NCI-H2081 (cell line): Measurements from ENCODE around the gene RBM20.
"Not testable (repeated sequence)": the region's sequence is repeated elsewhere in the genome, so short reads cannot be mapped to it uniquely, and the experiment has no call there.

ENCODE experiments used
- DNase-seq, 2 experiments: peaks; one replicate each; lab custom pipeline; 2025; lab: John Stamatoyannopoulos, UW

Gene RBM20

GRCh38 chr10:110643653-110644597 is at the start of gene RBM20:
Gene RBM20, plus strand, starts transcription at chr10:110644336. Its CDS starts 119 bp downstream, at chr10:110644455.
- DNase-seq, result no peak

DNA sequence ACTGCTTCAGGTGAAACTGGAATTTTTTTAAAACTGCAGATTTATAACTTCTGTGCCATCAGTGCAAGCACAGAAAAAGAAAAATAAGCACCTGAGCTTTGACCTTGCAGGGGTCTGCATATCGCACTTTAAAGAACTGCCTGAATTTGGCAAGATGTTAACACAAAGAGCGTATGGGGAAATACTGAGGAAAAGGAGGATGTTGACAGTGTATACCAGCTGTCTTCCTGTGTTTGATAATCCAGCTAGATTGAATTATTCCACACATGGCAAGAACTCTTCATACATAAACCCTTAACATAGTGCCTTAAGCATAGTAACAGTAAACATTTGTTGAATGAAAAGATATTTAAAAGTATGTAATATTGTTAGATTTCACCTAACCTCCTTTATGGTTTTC is 46.7 kb upstream of the RBM20 start:
- DNase-seq, result no peak

- peak in 1 of 2 experiments; percentile 34 for DNase-seq
Observed at GRCh38 chr10:110600487-110601101, 43.5 kb upstream of the RBM20 start.

DNA sequence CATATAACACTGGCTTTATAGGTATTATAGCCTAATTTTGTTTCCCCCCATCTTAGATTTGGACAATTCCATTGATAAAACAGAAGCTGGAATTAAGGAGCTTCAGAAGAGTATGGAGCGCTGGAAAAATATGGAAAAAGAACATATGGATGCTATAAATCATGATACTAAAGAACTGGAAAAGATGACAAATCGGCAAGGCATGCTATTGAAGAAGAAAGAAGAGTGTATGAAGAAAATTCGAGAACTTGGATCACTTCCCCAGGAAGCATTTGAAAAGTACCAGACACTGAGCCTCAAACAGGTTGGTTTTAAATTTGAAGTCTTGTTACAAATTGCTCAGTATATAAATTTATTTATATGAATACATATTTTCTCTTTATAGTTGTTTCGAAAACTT is 42.6 kb upstream of the RBM20 start:
- DNase-seq, result no peak

- DNase-seq, result no peak
Observed at GRCh38 chr10:110608087-110608486, 36.0 kb upstream of the RBM20 start.

- peak in 1 of 2 experiments; percentile 29 for DNase-seq
Observed at GRCh38 chr10:110609605-110610004, 34.5 kb upstream of the RBM20 start.

GRCh38 chr10:110610308-110610774 is 33.8 kb upstream of the RBM20 start:
- peak; percentile 14 to 37 for DNase-seq

DNA sequence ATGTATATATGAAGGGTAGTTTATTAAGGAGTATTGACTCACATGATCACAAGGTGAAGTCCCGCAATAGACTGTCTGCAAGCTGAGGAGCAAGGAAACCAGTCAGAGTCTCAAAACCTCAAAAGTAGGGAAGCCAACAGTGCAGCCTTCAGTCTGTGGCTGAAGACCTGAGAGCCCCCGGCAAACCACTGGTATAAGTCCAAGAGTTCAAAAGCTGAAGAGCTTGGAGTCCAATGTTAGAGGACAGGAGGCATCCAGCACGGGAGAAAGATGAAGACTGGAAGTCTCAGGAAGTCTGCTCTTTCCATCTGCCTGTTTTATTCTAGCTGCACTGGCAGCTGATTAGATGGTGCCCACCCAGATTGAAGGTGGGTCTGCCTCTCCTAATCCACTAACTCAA is 33.4 kb upstream of the RBM20 start:
- DNase-seq, result not testable (repeated sequence)

- DNase-seq, result no peak
Observed at GRCh38 chr10:110612087-110612486, 32.0 kb upstream of the RBM20 start.

GRCh38 chr10:110612629-110613028 is 31.5 kb upstream of the RBM20 start:
- no peak for DNase-seq

GRCh38 chr10:110613341-110613995 is 30.7 kb upstream of the RBM20 start:
- DNase-seq, result no peak

DNA sequence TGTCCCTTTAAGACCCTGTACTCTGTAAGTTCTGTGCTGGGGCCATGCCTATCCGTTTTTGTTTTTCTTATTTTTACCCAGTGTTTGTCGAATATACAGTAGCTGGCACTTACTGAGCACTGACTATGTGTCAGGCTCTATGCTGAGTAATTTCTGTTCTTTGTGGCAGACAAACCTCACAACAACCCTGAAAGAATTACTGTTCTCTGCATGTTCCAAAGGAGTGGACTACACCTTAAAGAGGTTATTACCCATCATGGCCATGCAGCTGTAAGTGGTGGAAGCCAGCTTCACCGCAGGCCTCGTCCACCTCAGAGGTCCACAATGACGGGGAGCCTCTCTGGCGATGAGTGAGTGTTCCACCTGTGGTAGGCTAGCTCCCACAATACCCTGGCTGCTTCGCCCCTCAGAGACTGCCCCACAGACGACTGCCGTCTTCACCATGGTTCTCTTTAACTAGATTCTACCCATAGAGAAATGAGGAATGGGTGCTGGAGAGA is 30.1 kb upstream of the RBM20 start:
- DNase-seq, result no peak

DNA sequence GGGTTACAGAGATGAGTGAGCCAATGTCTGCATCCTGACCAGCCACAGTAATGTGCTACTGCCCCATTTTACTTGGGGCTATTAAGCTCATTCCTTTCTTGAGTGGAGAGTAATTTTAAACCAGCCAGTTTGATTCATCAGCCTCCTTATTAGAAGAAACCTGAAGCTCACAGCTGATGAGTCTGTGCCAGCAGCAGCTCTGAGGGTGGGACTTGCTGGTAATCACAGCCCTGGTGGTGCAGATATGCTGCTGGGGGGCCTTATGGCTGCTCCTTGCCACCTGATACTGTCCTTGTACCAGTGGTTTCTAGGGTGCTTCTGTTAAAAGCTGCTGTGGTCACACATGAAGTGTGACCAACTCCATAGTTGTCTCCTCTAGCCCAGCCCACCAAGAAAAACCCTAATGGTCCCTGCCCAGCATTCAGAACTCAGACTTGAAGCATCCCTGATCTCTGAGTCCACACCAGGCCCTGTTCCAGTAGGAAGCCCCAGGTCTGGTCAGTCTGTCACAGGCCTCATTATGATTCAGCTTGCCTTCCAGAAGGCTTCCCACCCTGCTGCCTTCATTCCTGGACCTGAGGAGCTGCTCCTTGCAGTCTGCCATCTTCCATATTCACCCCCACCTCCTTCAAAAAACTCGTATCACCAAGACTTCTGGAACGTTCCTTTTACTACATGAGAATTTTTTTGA is 28.9 kb upstream of the RBM20 start:
- no peak for DNase-seq

DNA sequence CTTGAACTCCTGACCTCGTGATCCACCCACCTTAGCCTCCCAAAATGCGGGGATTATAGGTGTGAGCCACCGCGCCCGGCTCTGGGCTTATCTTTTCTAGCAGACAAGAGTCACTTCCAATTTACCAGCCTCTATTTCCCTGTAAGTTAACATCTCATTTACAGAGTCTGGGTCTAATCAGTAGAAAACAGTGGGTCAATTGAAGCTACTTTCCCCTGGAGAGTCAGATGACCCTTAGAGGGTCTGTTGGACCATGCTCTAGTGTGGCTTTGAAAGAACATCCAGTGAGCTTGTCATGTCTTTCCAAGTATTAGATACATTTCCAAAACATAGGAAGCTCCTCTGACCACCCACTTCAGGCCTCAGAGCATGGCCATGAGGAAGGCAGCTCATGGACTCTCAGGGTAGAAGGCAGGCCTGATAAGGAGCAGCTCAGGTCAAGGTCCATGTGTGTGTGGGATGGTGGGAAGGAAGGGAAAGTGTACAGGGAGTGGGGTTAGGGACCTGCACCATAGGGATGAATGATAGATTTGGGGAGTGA is 27.6 kb upstream of the RBM20 start:
- no peak for DNase-seq

GRCh38 chr10:110617425-110618229 is 26.5 kb upstream of the RBM20 start:
- DNase-seq, result peak in 1 of 2 experiments; percentile 38

DNA sequence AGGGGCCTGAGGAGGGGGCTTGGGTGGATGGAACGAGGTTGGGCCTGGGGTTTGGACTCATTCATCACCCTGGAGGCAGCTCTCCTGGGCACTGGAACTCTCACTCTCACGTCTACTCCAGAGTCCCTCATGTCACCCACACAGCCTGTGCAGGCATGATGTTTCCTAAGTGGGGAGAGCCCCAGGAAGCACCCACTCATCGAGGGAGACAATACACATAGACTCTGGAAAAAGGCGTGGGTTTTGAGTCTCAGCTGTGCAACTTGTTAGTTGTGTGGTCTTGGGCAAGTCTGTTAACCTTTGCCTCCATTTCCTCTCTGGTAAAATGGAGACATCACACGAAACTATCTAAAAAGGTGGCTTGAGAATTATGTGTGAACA is 25.9 kb upstream of the RBM20 start:
- DNase-seq, result no peak

GRCh38 chr10:110619514-110620397 is 24.4 kb upstream of the RBM20 start:
- DNase-seq, result no peak

- DNase-seq, result no peak
Observed at GRCh38 chr10:110620398-110620719, 23.8 kb upstream of the RBM20 start.

DNA sequence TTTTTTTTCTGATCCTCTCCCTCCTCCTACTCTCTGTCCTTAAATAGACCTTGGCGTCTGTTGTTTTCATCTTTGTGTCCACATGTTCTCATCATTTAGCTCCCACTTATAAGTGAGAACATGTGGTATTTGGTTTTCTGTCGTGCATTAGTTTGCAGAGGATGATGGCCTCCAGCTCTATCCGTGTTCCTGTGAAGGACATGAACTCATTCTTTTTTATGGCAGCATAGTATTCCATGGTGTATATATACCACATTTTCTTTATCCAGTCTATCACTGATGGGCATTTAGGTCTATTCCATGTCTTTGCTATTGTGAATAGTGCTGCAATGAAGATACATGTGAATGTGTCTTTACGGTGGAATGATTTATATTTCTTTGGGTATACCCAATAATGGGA is 20.8 kb upstream of the RBM20 start:
- DNase-seq, result not testable (repeated sequence)
